NCI-H128 (cell line): ENCODE data around the gene PPIP5K1.

ENCODE experiments used
- DNase-seq: peaks from one replicate; lab custom pipeline; 2025; ENCODE audit not compliant: unreplicated experiment; lab: John Stamatoyannopoulos, UW

Gene PPIP5K1

GRCh38 chr15:43492266-43492665, 97.7 kb downstream of the PPIP5K1 start:
- DNase-seq: no peak

- DNase-seq: no peak
Measured at GRCh38 chr15:43489191-43489590, 100.8 kb downstream of the PPIP5K1 start.

DNA sequence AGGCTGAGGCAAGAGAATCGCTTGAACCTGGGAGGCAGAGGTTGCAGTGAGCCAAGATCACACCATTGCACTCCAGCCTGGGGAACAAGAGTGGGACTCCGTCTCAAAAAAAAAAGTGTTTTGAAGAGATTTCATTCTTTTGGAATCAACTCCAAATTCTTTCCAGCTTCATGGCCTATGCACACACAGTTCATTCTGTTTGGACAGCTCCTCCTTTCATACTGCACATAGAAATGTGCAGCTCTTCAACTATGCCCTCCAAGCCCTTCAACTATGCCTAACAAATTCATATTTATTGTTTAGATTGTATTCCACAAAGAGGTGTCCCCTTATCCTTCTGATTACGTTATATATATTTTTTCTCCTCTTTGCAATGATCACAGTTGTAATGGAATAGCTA, 101.2 kb downstream of the PPIP5K1 start:
- no peak for DNase-seq

DNA sequence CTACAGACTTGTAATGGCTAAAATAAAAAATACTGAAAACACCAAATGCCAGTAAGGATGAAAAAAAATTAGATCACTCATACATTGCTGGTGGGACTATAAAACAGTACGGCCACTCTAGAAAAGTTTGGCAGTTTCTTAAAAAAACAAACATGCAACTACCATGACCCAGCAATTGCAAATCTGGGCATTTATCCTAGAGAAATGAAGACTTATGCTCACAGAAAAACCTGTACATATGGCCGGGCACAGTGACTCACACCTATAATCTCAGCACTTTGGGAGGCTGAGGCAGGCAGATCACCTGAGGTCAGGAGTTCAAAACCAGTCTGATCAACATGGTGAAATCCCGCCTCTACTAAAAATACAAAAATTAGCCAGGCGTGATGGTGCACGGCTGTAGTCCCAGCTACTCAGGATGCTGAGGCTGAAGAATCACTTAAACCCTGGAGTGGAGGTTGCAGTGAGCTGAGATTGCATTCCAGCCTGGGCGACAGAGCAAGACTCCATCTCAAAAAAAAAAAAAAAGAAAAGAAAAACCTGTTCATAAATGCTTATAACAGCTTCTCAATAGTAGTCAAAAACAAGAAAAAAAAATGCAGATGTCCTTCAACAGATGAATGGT, 102.6 kb downstream of the PPIP5K1 start:
- DNase-seq: no peak

- no peak for DNase-seq
Measured at GRCh38 chr15:43484455-43484854, 105.6 kb downstream of the PPIP5K1 start.
